ENCODE measurements around the gene FAM219B. TPM values are rescaled to one million over a fixed set of nuclear protein-coding genes. Genes with fewer than 3 reads are reported as not detected.
A peak's percentile ranks its signal among the peaks of the same experiment; 100 is the strongest.

The FAM219B gene, protein sequence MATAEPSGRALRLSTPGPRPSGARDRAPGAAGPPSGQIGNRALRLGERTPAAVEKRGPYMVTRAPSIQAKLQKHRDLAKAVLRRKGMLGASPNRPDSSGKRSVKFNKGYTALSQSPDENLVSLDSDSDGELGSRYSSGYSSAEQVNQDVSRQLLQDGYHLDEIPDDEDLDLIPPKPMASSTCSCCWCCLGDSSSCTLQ
- 10 to 100 TPM; 49.4 to 96.2 (median 68.0) TPM for total RNA-seq

DNA sequence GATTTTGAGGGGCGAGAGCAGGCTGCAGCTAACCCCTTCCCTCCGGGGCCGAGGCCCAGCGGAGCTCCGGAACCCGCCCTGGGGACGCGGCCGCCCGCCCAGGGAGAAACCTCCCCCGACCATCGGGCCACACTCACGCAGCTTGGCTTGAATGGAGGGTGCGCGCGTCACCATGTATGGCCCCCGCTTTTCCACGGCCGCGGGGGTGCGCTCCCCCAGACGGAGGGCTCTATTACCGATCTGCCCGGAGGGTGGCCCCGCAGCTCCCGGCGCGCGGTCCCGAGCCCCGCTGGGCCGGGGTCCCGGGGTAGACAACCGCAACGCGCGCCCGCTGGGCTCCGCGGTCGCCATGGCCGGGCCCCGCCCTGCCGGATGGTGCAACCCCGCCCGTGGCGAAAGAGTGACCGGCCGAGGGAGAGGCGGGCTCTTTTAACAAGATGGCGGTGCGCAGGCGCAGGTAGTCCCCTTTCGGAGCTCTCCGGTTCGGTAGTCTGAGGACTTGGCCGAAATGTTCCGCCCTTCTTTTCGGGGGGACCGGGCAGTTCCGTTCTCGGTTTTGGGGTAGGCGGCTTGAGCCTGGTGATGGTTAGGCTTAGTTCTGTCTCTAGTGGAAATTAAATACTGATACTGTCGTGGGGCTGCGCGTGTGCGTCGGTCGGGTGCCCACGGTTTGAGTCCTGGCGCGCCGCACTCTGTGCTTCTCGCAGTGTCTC, at the start of gene FAM219B:
TSS of gene FAM219B (minus strand) at position 402 of the 713 bp plus-strand sequence. CDS start at position 351, 51 bp downstream.
- under 1% methylated on average over 34 of the region's 74 CpGs for WGBS
- peak; percentile 48 to 63 for TF ChIP-seq POLR2A (IDR thresholded peaks at IDR 0.05)
- TF ChIP-seq, protein P1, sequence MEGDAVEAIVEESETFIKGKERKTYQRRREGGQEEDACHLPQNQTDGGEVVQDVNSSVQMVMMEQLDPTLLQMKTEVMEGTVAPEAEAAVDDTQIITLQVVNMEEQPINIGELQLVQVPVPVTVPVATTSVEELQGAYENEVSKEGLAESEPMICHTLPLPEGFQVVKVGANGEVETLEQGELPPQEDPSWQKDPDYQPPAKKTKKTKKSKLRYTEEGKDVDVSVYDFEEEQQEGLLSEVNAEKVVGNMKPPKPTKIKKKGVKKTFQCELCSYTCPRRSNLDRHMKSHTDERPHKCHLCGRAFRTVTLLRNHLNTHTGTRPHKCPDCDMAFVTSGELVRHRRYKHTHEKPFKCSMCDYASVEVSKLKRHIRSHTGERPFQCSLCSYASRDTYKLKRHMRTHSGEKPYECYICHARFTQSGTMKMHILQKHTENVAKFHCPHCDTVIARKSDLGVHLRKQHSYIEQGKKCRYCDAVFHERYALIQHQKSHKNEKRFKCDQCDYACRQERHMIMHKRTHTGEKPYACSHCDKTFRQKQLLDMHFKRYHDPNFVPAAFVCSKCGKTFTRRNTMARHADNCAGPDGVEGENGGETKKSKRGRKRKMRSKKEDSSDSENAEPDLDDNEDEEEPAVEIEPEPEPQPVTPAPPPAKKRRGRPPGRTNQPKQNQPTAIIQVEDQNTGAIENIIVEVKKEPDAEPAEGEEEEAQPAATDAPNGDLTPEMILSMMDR (IDR thresholded peaks at IDR 0.05), result no peak
- Histone ChIP-seq H3K9me3 (no peaks in the 10 kb centered on the region), H3K36me3 (peaks cover 28% of the 10 kb centered on the region), H3K27me3 (no peaks in the 10 kb centered on the region), H3K4me1 (peaks cover 25% of the 10 kb centered on the region), H3K27ac (peak within 1 kb of the TSS; percentile 96), H3K4me3 (peak within 1 kb of the TSS; percentile 99)
- peak; percentile 96 to 98 for DNase-seq (ENCODE audit: low spot score in 2 of 2)

DNA sequence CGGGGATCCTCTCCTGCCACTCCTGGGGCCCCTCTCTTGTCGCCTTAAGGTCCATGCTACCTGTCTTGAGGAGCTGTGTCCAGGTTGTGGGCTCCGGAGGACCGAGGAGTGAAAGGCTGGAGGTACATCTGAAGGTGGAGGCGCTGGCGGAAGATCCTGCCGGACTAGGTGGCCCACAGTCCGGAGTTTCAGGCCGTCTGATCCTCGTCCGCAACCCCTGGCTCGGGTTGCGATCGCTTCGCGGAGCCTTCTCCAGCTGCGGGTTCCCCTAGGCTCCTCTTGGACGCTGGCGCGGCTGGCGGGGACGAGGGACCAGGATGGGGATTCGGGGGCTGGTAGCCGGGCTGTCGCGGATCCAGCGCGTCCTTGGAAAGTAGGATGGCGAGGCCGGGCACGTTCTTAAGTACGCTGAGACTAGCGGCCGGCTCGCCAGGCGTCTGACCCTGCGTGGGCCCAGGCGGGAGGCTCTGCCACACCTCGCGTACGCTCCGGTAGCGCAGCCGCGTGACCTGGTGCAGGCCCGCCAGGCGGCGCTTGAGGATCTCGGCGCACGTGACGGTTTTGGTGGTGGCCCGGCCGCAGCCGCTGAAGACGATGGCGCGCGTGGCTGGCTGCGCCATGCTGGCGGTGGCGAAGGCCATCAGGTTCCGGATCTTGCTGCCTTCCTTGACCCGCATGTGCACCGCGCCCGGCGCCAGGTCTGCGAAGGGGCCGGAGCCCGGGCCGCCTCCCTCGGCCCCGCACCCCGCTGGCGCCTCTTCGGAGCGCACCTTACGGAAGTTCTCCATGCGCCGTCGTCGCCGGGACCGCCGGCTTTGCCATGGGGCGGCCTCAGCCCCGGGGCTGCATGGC, 49.4 kb upstream of the FAM219B start:
- peak overlapping the region; percentile 78 for H3K27ac ChIP-seq
- TF ChIP-seq EP300 (IDR thresholded peaks at IDR 0.05) (no peak), POLR2AphosphoS5 (IDR thresholded peaks at IDR 0.05) (peak in 1 of 3 donors; percentile 34)
- TF ChIP-seq, protein P1 (IDR thresholded peaks at IDR 0.05), result peak; percentile 2 to 47
- H3K27me3 ChIP-seq, result peaks cover 16% of the 10 kb centered on the region
- 13% methylated on average over 62 of the region's 88 CpGs for WGBS
- no peaks in the 10 kb centered on the region for H3K36me3 ChIP-seq
- peaks cover 58% of the 10 kb centered on the region for H3K4me1 ChIP-seq
- no peaks in the 10 kb centered on the region for H3K9me3 ChIP-seq
- peak; percentile 90 to 92 for DNase-seq (ENCODE audit: low spot score in 2 of 2)
- H3K4me3 ChIP-seq, result peak overlapping the region; percentile 56

DNA sequence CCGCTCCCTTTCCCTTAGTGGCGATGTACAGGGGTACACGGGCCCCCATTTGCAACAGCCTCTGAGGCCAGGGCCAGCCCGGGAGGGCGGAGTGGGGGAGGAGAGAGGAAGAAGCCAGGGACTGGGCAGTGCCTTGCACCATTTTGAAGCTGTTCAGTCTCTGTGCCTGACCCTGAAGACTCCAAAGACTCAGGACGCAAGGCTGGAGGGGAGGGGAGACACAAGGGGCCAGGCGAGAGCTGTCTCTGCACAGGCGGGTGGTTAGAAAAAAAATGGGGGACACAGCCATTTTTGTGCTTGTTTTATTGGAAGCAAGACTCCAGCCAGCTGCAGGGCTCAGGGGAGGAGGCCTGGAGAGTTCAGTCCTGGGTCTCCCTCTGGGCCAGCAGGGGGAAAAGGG, 48.4 kb upstream of the FAM219B start:
- no peak for DNase-seq (ENCODE audit: low spot score in 2 of 2)
- Histone ChIP-seq H3K9me3 (no peaks in the 10 kb centered on the region), H3K4me3 (peak overlapping the region; percentile 56), H3K36me3 (no peaks in the 10 kb centered on the region), H3K27ac (no peak overlapping the region), H3K27me3 (peaks cover 16% of the 10 kb centered on the region), H3K4me1 (peaks cover 61% of the 10 kb centered on the region)
- WGBS, result 85% methylated on average over 8 of the region's 8 CpGs
- TF ChIP-seq EP300 (IDR thresholded peaks at IDR 0.05) (no peak), POLR2A (IDR thresholded peaks at IDR 0.05) (no peak), POLR2AphosphoS5 (IDR thresholded peaks at IDR 0.05) (no peak)
- TF ChIP-seq, protein P1 (IDR thresholded peaks at IDR 0.05), result no peak

DNA sequence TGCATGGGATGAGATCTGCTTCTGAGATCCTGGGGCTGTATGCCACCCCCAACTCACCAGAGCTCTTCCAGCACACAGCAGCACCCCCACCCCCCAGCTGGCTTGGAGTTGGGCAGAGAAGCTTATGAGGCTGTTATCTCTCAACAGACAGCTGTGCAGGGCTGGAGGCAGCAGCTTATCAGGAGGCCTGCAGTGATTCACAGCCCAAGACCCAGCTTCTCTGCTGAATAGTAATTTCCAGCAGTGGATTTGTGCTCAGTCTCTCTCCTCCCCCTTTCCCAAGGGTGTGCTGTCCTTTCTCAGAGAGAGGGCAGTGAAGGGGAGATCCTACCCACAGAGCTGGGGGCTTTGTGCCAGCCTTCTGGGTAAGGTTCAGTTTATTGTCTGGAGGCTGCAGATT, 47.9 kb upstream of the FAM219B start:
- Histone ChIP-seq H3K27me3 (peaks cover 14% of the 10 kb centered on the region), H3K4me1 (peaks cover 59% of the 10 kb centered on the region), H3K9me3 (no peaks in the 10 kb centered on the region), H3K36me3 (no peaks in the 10 kb centered on the region), H3K27ac (no peak overlapping the region), H3K4me3 (peak overlapping the region; percentile 56)
- TF ChIP-seq POLR2AphosphoS5 (IDR thresholded peaks at IDR 0.05), result no peak
- TF ChIP-seq, protein P1 (IDR thresholded peaks at IDR 0.05), result no peak
- no peak for TF ChIP-seq POLR2A (IDR thresholded peaks at IDR 0.05)
- no peak for TF ChIP-seq EP300 (IDR thresholded peaks at IDR 0.05)
- DNase-seq (ENCODE audit: low spot score in 2 of 2), result no peak

DNA sequence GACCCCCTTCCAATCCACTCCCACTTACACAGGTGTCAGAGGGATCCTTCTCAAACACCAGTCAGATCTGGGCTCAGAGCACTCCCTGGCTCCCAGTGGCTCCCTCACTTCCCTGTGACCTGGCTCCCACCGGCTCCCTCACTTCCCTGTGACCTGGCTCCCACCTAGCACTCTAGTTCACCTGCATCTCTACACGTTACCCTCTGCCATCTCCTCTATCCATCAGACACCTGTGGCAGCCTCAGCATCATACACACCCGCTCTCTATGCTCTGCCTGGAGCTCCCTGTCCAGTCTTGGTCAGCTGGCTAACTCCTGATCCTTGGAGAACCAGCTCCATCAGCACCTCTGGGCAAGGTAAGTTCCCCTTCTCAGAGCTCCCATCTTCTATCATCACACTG, 44.4 kb upstream of the FAM219B start:
- no peak for DNase-seq (ENCODE audit: low spot score in 2 of 2)
- Histone ChIP-seq H3K9me3 (no peaks in the 10 kb centered on the region), H3K27me3 (no peaks in the 10 kb centered on the region), H3K4me1 (peaks cover 23% of the 10 kb centered on the region), H3K36me3 (no peaks in the 10 kb centered on the region), H3K27ac (no peak overlapping the region), H3K4me3 (no peak overlapping the region)
- WGBS, result 71% methylated on average over 3 of the region's 3 CpGs
- no peak for TF ChIP-seq EP300 (IDR thresholded peaks at IDR 0.05)
- no peak for TF ChIP-seq POLR2A (IDR thresholded peaks at IDR 0.05)
- TF ChIP-seq, protein P1 (IDR thresholded peaks at IDR 0.05), result no peak
- TF ChIP-seq POLR2AphosphoS5 (IDR thresholded peaks at IDR 0.05), result no peak
